Astrocyte of the hippocampus (primary cell): Measurements from ENCODE around the gene AMPD3.

Source experiments
- DNase-seq: peaks from one replicate; pipeline ENCODE4 v3.0.0; 2011; ENCODE audit warnings: low read depth, low spot score

AMPD3 gene

GRCh38 chr11:10460611-10461275 is 5.7 kb downstream of the AMPD3 start:
- DNase-seq, result no peak

GRCh38 chr11:10461276-10461790 is 6.3 kb downstream of the AMPD3 start:
- no peak for DNase-seq

GRCh38 chr11:10462746-10463300 is 7.8 kb downstream of the AMPD3 start:
- DNase-seq, result no peak

- no peak for DNase-seq
These were observed 18.3 kb downstream of the AMPD3 start for GRCh38 chr11:10473371-10473770.

- DNase-seq, result no peak
These were observed 19.5 kb downstream of the AMPD3 start for GRCh38 chr11:10474551-10474950.

GRCh38 chr11:10476342-10476741 is 21.3 kb downstream of the AMPD3 start:
- no peak for DNase-seq

GRCh38 chr11:10476927-10477689 is 22.0 kb downstream of the AMPD3 start:
- DNase-seq, result no peak

- DNase-seq, result no peak
These were observed 22.6 kb downstream of the AMPD3 start for GRCh38 chr11:10477690-10478046.

GRCh38 chr11:10478066-10478465 is 23.0 kb downstream of the AMPD3 start:
- DNase-seq, result peak; percentile 37

GRCh38 chr11:10478574-10479550 is 23.8 kb downstream of the AMPD3 start:
- peak; percentile 28 for DNase-seq

GRCh38 chr11:10480026-10480425 is 25.0 kb downstream of the AMPD3 start:
- no peak for DNase-seq

GRCh38 chr11:10480760-10481159 is 25.7 kb downstream of the AMPD3 start:
- DNase-seq, result no peak

- DNase-seq, result peak; percentile 18
These were observed 26.7 kb downstream of the AMPD3 start for GRCh38 chr11:10481560-10482349.

- DNase-seq, result no peak
These were observed 28.1 kb downstream of the AMPD3 start for GRCh38 chr11:10483174-10483573.

GRCh38 chr11:10483584-10483983 is 28.5 kb downstream of the AMPD3 start:
- DNase-seq, result peak; percentile 16

- no peak for DNase-seq
These were observed 29.6 kb downstream of the AMPD3 start for GRCh38 chr11:10484461-10485180.

GRCh38 chr11:10485646-10486045 is 30.6 kb downstream of the AMPD3 start:
- no peak for DNase-seq

GRCh38 chr11:10486161-10486840 is 31.2 kb downstream of the AMPD3 start:
- no peak for DNase-seq

- no peak for DNase-seq
These were observed 32.1 kb downstream of the AMPD3 start for GRCh38 chr11:10487002-10487647.
